ENCODE data around the gene CCL21.

- TF ChIP-seq CTCF (IDR thresholded peaks at IDR 0.05; ENCODE audit: poor library complexity) (no peak), EZH2 (IDR thresholded peaks at IDR 0.05; ENCODE audit: borderline replicate concordance) (no peak), EZH2phosphoT487 (IDR thresholded peaks at IDR 0.05; ENCODE audit: low read depth, severe bottlenecking, unreplicated experiment) (no peak)
Observed at GRCh38 chr9:34684145-34684544, 25.8 kb downstream of the CCL21 start.

Measured in hepatocyte (in vitro differentiated cells).